ENCODE measurements around the gene ENAM.
"Not testable (repeated sequence)": the region's sequence is repeated elsewhere in the genome, so short reads cannot be mapped to it uniquely, and the experiment has no call there.

ENAM gene

GRCh38 chr4:70681704-70682103, 53.2 kb downstream of the ENAM start:
- no peak for TF ChIP-seq CTCF (conservative IDR thresholded peaks at IDR 0.05)
- no peak overlapping the region for H3K27ac ChIP-seq

- H3K27ac ChIP-seq, result not testable (repeated sequence)
Observed at GRCh38 chr4:70682142-70682541, 53.6 kb downstream of the ENAM start.

- no peak for TF ChIP-seq CTCF (conservative IDR thresholded peaks at IDR 0.05)
- peak overlapping the region; percentile 95 for H3K27ac ChIP-seq
Observed at GRCh38 chr4:70687392-70687791, 58.8 kb downstream of the ENAM start.

- peak within 1 kb of the TSS; percentile 95 for H3K27ac ChIP-seq
- peak; percentile 100 for TF ChIP-seq CTCF (conservative IDR thresholded peaks at IDR 0.05)
Observed at GRCh38 chr4:70687821-70688794, 59.6 kb downstream of the ENAM start, which contains the start of gene UTP3. UTP3 (plus strand) TSS chr4:70688532; CDS start chr4:70688678, 146 bp downstream.

GRCh38 chr4:70688795-70689231, 60.3 kb downstream of the ENAM start:
- TF ChIP-seq CTCF (conservative IDR thresholded peaks at IDR 0.05), result no peak
- H3K27ac ChIP-seq, result peak overlapping the region; percentile 95

GRCh38 chr4:70691661-70692060, 63.1 kb downstream of the ENAM start:
- no peak for TF ChIP-seq CTCF (conservative IDR thresholded peaks at IDR 0.05)
- no peak overlapping the region for H3K27ac ChIP-seq

- H3K27ac ChIP-seq, result not testable (repeated sequence)
Observed at GRCh38 chr4:70694633-70695032, 66.1 kb downstream of the ENAM start.
